Measurements from ENCODE around the gene USP19. TPM values are rescaled to one million over a fixed set of nuclear protein-coding genes. Genes with fewer than 3 reads are reported as not detected.

The USP19 gene
- total RNA-seq, 1 experiment from 2014 or later: 92.8 TPM

DNA sequence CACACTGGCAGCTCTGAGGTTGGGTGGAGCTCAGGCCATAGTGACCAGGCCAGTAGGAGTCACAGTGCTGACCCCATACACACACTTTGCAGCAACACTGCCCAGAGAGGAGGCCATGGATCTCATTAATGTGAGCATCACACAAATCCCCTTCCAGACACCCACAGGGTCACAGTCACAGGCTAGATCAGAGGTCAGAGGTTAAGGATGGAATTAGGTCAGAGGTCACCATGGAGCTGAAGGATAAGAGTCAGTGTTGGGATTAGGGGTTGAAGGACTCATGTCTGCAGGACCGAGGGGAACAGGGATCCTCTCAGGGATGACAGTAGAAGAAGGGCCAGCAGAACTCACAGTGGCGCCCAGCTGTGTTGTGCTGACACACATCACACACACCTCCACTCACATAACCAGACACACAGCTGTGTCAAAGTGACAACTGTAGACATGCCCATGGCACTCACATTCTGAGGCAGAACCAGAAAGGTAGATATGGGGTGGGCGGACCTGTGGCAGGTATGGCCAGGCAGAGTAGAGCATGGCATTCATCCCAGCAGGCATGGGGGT is 32.8 kb upstream of the USP19 start:
- Histone ChIP-seq H4K20me1 (ENCODE audit: insufficient read depth) (no peaks in the 10 kb centered on the region), H2AFZ (ENCODE audit: low read depth, low read length, poor library complexity, severe bottlenecking) (no peak overlapping the region), H3K4me3 (replicated peaks in 1 of 2; ENCODE audit: low read depth in 1 of 2, low read length in 2 of 2) (no peak overlapping the region), H3K36me3 (ENCODE audit: control insufficient read depth in 1 of 2, insufficient read depth in 2 of 2, low read length in 2 of 2) (no peaks in the 10 kb centered on the region), H3K9me3 (ENCODE audit: control insufficient read depth in 1 of 2, insufficient read depth in 1 of 2, low read depth in 1 of 2, low read length in 2 of 2) (no peaks in the 10 kb centered on the region), H3K9ac (ENCODE audit: low read length) (no peak overlapping the region), H3K9me2 (ENCODE audit: insufficient read depth) (no peaks in the 10 kb centered on the region), H3K79me2 (ENCODE audit: insufficient read depth, low read length) (no peaks in the 10 kb centered on the region), H3K27me3 (ENCODE audit: insufficient read depth, low read length) (no peaks in the 10 kb centered on the region), H3K4me2 (ENCODE audit: low read length) (no peak overlapping the region), H3K4me1 (ENCODE audit: control insufficient read depth in 1 of 2, insufficient read depth in 2 of 2, low read length in 2 of 2) (no peaks in the 10 kb centered on the region), H3K27ac (ENCODE audit: low read depth, low read length) (no peak overlapping the region)
- BruUV-seq (replicated peaks): no TSS peak
- ChIA-PET RAD21 (ENCODE audit: low non-redundant PET in 1 of 2, low total read pairs in 2 of 2, uncharacterized antibody in 2 of 2, unreplicated experiment in 2 of 2) (no interaction called here), CTCF (no interaction called here), POLR2A (no interaction called here)
- intact Hi-C loops (cut with micrococcal nuclease): no loop called here
- TF ChIP-seq CEBPB (IDR thresholded peaks at IDR 0.05; ENCODE audit: low read depth) (no peak), ATF3 (IDR thresholded peaks at IDR 0.05) (no peak), EZH2phosphoT487 (IDR thresholded peaks at IDR 0.05; ENCODE audit: borderline replicate concordance) (no peak), EGR1 (IDR thresholded peaks at IDR 0.05; ENCODE audit: low read depth) (no peak)
- DNase-seq (ENCODE audit: low read depth, low spot score) (no peak), ATAC-seq (no peak)

- H2AFZ ChIP-seq (ENCODE audit: low read depth, low read length, poor library complexity, severe bottlenecking): no peak overlapping the region
- BruUV-seq (replicated peaks): no TSS peak
- ATAC-seq: no peak
- no peaks in the 10 kb centered on the region for H3K9me3 ChIP-seq (ENCODE audit: control insufficient read depth in 1 of 2, insufficient read depth in 1 of 2, low read depth in 1 of 2, low read length in 2 of 2)
- no peak overlapping the region for H3K4me3 ChIP-seq (replicated peaks in 1 of 2; ENCODE audit: low read depth in 1 of 2, low read length in 2 of 2)
- no peaks in the 10 kb centered on the region for H3K79me2 ChIP-seq (ENCODE audit: insufficient read depth, low read length)
- no peaks in the 10 kb centered on the region for H3K27me3 ChIP-seq (ENCODE audit: insufficient read depth, low read length)
- TF ChIP-seq RAD21 (IDR thresholded peaks at IDR 0.05; ENCODE audit: low read depth): no peak
- TF ChIP-seq CBX3 (IDR thresholded peaks at IDR 0.05; ENCODE audit: low read depth): no peak
- TF ChIP-seq SIN3A (IDR thresholded peaks at IDR 0.05; ENCODE audit: low read depth): no peak
- TF ChIP-seq FOSL1 (IDR thresholded peaks at IDR 0.05; ENCODE audit: low read depth): no peak
- no peak for TF ChIP-seq JUND (IDR thresholded peaks at IDR 0.05)
- no peak for TF ChIP-seq REST (IDR thresholded peaks at IDR 0.05; ENCODE audit: low read depth)
- no peak for TF ChIP-seq MAX (IDR thresholded peaks at IDR 0.05)
- TF ChIP-seq ZNF274 (IDR thresholded peaks at IDR 0.05; ENCODE audit: low read depth, low read length): no peak
- TF ChIP-seq POLR2A (IDR thresholded peaks at IDR 0.05; ENCODE audit: borderline replicate concordance, extremely low read depth, insufficient read depth, insufficient read length): no peak
- no peak for TF ChIP-seq CTCF (IDR thresholded peaks at IDR 0.05 in 2 of 3, conservative IDR thresholded peaks at IDR 0.05 in 1 of 3; ENCODE audit: borderline replicate concordance in 1 of 3, insufficient read depth in 1 of 3, low read depth in 2 of 3, low read length in 2 of 3)
- TF ChIP-seq YY1 (IDR thresholded peaks at IDR 0.05; ENCODE audit: extremely low read depth, insufficient replicate concordance, low read depth, low read length): no peak
- TF ChIP-seq SRF (IDR thresholded peaks at IDR 0.05; ENCODE audit: low read depth): no peak
- H3K9me2 ChIP-seq (ENCODE audit: insufficient read depth): no peaks in the 10 kb centered on the region
- no peak overlapping the region for H3K9ac ChIP-seq (ENCODE audit: low read length)
- H3K27ac ChIP-seq (ENCODE audit: low read depth, low read length): no peak overlapping the region
- H3K4me2 ChIP-seq (ENCODE audit: low read length): no peak overlapping the region
- no peaks in the 10 kb centered on the region for H3K4me1 ChIP-seq (ENCODE audit: control insufficient read depth in 1 of 2, insufficient read depth in 2 of 2, low read length in 2 of 2)
- RAD21 ChIA-PET (ENCODE audit: low non-redundant PET in 1 of 2, low total read pairs in 2 of 2, uncharacterized antibody in 2 of 2, unreplicated experiment in 2 of 2): no interaction called here
- no peaks in the 10 kb centered on the region for H3K36me3 ChIP-seq (ENCODE audit: control insufficient read depth in 1 of 2, insufficient read depth in 2 of 2, low read length in 2 of 2)
- POLR2A ChIA-PET: no interaction called here
- CTCF ChIA-PET: no interaction called here
- intact Hi-C loops (cut with micrococcal nuclease): no loop called here
- no peak for DNase-seq (ENCODE audit: low read depth, low spot score)
- no peaks in the 10 kb centered on the region for H4K20me1 ChIP-seq (ENCODE audit: insufficient read depth)
Observed at GRCh38 chr3:49151610-49152009, 31.0 kb upstream of the USP19 start.
